Measurements from ENCODE around the gene INCA1. TPM values are rescaled to one million over a fixed set of nuclear protein-coding genes. Genes with fewer than 3 reads are reported as not detected.

Gene INCA1
- total and polyA plus RNA-seq, 2 of the 13 experiments (the other 11 are each of a cell fraction or from before 2014, with no cell fraction given): 0.93 to 2.6 TPM

- TF ChIP-seq ZSCAN12 (CRISPR knock-in tag; IDR thresholded peaks at IDR 0.05): peak; percentile 27; the same call in 1 of the 2 replicates
- TF ChIP-seq ZC3H4 (CRISPR knock-in tag; IDR thresholded peaks at IDR 0.05; ENCODE audit: borderline replicate concordance): no peak
- no peak for TF ChIP-seq ZNF12 (CRISPR knock-in tag; IDR thresholded peaks at IDR 0.05)
- peak; percentile 34; the same call in 1 of the 2 replicates for TF ChIP-seq SALL1 (CRISPR knock-in tag; IDR thresholded peaks at IDR 0.05)
- TF ChIP-seq BHLHE40 (IDR thresholded peaks at IDR 0.05; ENCODE audit: low read length): no peak
- TF ChIP-seq KIAA2018 (CRISPR knock-in tag; IDR thresholded peaks at IDR 0.05; ENCODE audit: borderline replicate concordance): no peak
- no peak for TF ChIP-seq ZNF678 (CRISPR knock-in tag; IDR thresholded peaks at IDR 0.05)
- no peak for TF ChIP-seq ZBTB26 (CRISPR knock-in tag; IDR thresholded peaks at IDR 0.05; ENCODE audit: borderline replicate concordance)
- 0 out of 2 replicates have a peak, but pooled peaks have one; percentile 41 for TF ChIP-seq ZNF747 (CRISPR knock-in tag; IDR thresholded peaks at IDR 0.05; ENCODE audit: borderline replicate concordance)
- peak; percentile 41; the same call in 1 of the 2 replicates for TF ChIP-seq NR2C2 (CRISPR knock-in tag; IDR thresholded peaks at IDR 0.05; ENCODE audit: borderline replicate concordance)
- no peak for TF ChIP-seq ZNF383 (CRISPR knock-in tag; IDR thresholded peaks at IDR 0.05; ENCODE audit: borderline replicate concordance)
- 0 out of 2 replicates have a peak, but pooled peaks have one; percentile 3 for TF ChIP-seq TEF (CRISPR knock-in tag; IDR thresholded peaks at IDR 0.05)
- peak; percentile 21; the same call in 1 of the 2 replicates for TF ChIP-seq ERF (CRISPR knock-in tag; IDR thresholded peaks at IDR 0.05)
- 0 out of 2 replicates have a peak, but pooled peaks have one; percentile 9 for TF ChIP-seq ZNF75D (CRISPR knock-in tag; IDR thresholded peaks at IDR 0.05; ENCODE audit: borderline replicate concordance)
- no peak for TF ChIP-seq ZSCAN25 (CRISPR knock-in tag; IDR thresholded peaks at IDR 0.05)
- no peak for TF ChIP-seq ZNF780A (CRISPR knock-in tag; IDR thresholded peaks at IDR 0.05)
- no peak for TF ChIP-seq ETS1 (CRISPR knock-in tag; IDR thresholded peaks at IDR 0.05)
- no peak for TF ChIP-seq NPAS2 (CRISPR knock-in tag; IDR thresholded peaks at IDR 0.05; ENCODE audit: borderline replicate concordance)
Observed at GRCh38 chr17:4947411-4948165, 49.7 kb downstream of the INCA1 start (continued).

All from HepG2 (cell line).